HUDEP-2 (cell line): ENCODE data around the gene CIZ1.

Experiments used
- DNase-seq, 76 experiments: peaks; one replicate each; lab custom pipeline; 2025; ENCODE audit not compliant: unreplicated experiment in 76 of 76; lab: John Stamatoyannopoulos, UW

Gene CIZ1

GRCh38 chr9:128164307-128164885 lies 27.0 kb downstream of the CIZ1 start:
- DNase-seq: no peak

- DNase-seq: no peak
These were observed 27.7 kb downstream of the CIZ1 start for GRCh38 chr9:128163523-128164306.

- no peak for DNase-seq
These were observed 28.3 kb downstream of the CIZ1 start for GRCh38 chr9:128163027-128163515.

- DNase-seq: no peak
These were observed 29.0 kb downstream of the CIZ1 start for GRCh38 chr9:128162215-128163026.

GRCh38 chr9:128161215-128161902 lies 30.0 kb downstream of the CIZ1 start:
- DNase-seq: no peak

- DNase-seq: peak in 35 of 76 experiments; percentile 8 to 57 (median 25)
These were observed 30.8 kb downstream of the CIZ1 start for GRCh38 chr9:128160603-128160987.

GRCh38 chr9:128159784-128160602 lies 31.4 kb downstream of the CIZ1 start, which contains the start of gene BBLN:
BBLN (plus strand) TSS chr9:128160265; CDS start chr9:128160408, 143 bp downstream.
- peak in 73 of 76 experiments; percentile 40 to 96 (median 88) for DNase-seq

- no peak for DNase-seq
These were observed 31.9 kb downstream of the CIZ1 start for GRCh38 chr9:128159522-128159783.

GRCh38 chr9:128155736-128156500 lies 35.5 kb downstream of the CIZ1 start:
- DNase-seq: no peak

GRCh38 chr9:128153947-128154695 lies 37.3 kb downstream of the CIZ1 start:
- DNase-seq: no peak

- no peak for DNase-seq
These were observed 38.1 kb downstream of the CIZ1 start for GRCh38 chr9:128153060-128153946.

- no peak for DNase-seq
These were observed 39.0 kb downstream of the CIZ1 start for GRCh38 chr9:128152133-128153059.

GRCh38 chr9:128151309-128152132 lies 39.9 kb downstream of the CIZ1 start:
- no peak for DNase-seq

- DNase-seq: peak in 9 of 76 experiments; percentile 8 to 38 (median 20)
These were observed 40.6 kb downstream of the CIZ1 start for GRCh38 chr9:128150594-128151308.
